Suppressor macrophage (primary cell): ENCODE measurements around the gene STAM2.
A peak's percentile ranks its signal among the peaks of the same experiment; 100 is the strongest.
"Not testable (repeated sequence)": the region's sequence is repeated elsewhere in the genome, so short reads cannot be mapped to it uniquely, and the experiment has no call there.

Experiments
- DNase-seq, 4 experiments: peaks; one replicate each; pipeline ENCODE4 v3.0.0-alpha.2; 2020 to 2022

The STAM2 gene

DNA sequence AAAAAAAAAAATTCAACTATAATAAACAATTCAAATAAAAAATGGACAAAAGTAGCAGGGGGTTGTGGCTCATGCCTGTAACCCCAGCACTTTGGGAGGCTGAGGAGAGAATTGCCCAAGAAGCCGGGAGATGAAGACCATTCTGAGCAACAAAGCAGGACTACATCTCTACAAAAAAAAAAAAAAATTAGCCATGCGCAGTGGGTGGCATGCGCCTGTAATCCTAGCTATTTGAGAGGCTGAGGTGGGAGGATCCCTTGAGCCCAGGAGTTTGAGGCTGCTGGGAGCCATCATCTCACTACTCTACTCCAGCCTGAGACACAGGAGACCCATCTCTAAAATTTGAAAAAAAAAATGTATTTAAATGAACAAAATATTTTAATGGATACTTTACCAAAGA is 72.3 kb downstream of the STAM2 start:
- no peak for DNase-seq

DNA sequence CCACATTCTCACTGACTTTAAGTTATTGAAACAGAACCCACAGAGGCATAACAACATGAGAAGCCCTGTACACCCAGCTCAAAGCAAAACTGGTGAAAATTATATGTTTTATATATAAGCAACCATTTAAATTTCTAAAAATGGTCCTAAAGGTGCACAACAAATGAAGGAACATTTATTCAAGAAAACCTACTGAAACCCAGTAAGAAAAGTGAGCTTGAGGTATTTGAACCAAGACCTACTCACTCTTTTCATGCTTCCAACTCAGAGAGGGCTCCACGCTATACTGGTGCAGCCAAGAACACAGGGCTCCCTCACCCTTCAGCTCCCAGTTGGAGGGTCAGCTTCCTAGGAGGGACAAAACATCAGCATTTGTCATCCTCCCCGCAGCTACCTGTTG is 74.6 kb downstream of the STAM2 start:
- no peak for DNase-seq

DNA sequence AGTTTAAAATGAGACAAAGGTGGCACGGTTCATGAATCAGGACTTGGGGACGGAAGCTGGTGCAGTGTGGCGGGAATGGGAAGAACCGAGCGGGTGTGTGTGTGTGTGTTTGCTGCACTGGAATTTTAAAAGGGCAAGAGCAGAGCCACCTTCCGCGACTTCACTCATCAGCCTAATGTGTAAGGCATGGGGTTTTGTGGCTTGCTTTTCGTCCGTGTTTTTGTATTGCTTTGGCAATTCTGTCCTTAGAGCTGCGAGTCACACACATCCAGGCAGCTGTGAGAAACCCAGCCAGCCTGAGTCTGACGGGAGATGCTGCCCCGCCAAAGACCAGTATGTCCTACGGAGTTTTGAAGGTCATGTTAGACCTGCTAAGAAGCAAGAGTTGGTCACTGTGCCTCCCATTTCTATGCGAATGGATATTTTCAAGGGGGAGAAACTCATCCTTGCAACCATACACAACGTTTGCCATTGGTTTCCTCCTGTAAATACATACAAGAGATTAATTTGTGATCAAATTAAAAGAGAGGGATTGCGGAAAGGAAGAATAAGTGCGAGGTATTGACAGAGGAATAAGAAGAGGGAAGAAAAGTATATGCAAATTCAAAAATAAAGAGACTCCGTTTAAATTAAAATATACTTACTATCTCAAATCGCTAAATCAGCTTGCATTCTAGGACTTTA is 76.1 kb downstream of the STAM2 start:
- DNase-seq, result peak; percentile 10 to 37 (median 30)

DNA sequence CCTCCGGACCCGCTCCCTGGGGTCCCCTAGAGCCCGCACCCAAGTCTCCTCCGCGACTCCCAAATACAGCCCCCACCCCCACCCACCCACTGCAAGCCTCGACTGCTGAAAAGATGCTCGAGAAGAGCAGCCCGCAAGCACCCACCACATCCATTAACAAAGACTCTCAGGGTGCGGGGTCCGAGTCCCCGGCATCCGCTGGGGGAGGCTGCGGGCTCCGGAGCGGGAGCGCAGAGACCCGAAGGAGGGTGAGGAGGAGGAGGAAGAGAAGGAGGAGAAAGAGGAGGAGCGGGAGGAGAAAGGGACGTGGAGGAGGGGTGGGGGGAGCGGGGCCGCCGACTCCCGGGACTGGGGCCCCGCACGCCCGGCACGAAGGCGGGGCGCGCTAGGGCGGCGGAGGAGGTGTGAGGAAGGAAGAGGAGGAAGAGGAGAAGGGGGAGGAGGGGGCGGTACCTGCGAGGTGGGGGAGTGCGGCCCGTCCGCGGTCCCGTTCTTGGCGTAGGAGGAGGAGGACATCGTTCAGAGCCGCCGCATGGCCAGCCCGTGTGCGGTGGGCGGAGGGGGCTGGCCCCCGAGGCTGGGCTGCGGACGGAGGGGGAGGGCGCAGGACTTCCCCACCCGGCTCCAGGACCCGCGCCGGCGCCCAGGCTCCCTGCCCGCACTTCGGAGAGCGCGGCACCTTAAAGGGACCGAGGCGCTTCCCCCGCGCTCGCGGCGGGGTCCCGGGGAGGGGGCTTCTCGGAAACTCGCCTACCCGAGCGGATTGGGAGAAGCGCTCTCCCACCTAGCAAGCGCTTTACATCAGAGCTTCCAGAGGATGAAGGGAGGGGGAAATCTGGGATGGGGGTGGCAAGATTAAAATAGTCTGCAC is 76.8 kb downstream of the STAM2 start, which contains the start of gene CACNB4:
Gene CACNB4, minus strand, starts transcription at position 549 of the 871 bp plus-strand sequence.
- DNase-seq, result peak in 3 of 4 experiments; percentile 24 to 46 (median 37)

DNA sequence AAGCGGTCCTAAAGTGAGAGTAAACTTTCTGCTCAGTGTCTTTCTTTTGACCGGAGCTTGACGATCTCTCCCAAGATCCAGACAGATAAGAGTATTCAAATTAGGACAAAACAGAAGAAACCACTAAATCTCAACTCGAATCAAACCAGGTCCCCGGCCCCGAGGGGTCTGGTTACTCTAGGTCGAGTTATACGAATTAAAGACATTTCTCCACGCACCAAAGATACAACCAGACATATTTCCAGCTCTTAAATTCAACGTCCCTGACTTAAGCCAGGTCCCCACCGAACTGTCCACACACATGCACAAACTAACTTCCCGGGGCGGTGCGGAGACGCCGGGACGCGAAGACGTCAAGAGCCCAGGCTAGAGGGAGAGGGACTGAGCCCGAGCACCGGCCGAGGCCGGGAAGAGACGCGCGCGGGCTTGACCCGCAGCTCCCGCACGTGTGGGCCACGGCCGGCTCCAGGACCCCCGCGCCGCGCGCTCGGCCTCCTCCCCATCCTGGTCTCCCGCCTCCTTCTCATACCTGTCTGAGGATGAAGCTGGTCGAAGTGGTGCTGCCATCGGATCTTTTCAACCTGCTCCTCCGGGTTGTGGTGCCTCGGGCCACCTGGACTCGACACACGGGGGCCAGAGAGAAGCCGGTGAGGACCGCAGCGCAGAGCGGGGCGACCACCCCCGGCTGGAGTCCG is 77.6 kb downstream of the STAM2 start:
- peak; percentile 13 to 53 (median 27) for DNase-seq

DNA sequence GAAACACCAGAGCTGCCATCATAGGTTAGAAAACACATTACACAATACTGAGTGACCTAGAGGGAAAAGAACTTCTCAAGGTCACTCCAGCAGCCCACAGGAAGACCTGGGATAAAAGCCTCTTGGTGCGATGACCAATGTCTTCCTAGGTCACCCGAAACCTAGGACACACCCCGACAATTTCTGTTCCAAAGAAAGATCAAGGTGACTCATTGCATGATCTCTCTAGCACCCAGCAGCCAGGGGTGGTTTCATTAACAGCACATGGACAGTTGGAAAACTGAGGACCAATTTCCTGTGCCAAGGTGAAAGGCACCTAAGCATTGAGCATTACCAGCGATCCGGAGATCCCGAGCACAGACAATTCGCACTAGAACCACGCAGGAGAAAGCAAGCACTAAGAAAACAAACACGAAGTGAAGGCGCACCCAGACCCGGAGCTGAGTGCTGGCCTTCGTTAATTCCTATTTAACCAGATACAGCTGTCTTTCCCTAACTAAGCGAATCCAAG is 78.2 kb downstream of the STAM2 start:
- DNase-seq, result peak in 2 of 4 experiments; percentile 6 to 23

DNA sequence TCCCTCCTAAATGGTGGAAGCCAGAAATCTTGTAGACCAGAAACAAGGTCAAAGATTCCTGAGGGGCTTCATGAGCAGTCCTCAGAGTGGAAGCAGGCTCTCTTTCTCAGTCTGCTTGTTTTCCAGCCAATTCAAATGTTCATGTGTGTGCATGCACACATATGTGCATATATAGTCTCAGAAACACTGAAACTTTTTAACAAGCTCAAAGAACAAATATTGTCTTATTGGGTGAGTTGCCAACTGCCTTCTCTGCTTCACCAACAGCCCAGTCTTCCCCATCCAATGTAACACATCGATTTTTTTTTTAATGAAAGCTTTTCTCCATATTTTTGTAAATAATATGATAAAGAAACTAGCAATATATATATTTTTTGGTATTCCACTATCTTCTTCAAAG is 80.4 kb downstream of the STAM2 start:
- no peak for DNase-seq

DNA sequence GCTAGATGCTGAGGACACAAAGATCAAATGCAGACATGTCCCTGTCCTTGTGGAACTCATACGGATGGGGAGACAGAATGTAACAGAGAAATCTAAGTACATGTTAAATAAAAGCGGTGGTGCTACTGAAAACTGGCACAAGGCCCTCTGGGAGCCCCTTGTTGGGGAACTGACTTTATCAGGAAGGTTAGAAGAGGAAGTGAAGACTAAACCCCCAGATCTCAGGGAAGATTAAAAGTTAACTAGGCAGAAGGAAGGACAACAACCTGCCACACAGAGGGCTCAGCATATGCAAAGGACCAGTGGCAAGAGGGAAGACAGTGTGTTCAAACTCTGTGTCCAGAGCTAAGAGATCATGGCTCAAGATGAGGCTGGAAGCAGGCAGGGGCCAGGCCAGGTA is 81.5 kb downstream of the STAM2 start:
- no peak for DNase-seq

DNA sequence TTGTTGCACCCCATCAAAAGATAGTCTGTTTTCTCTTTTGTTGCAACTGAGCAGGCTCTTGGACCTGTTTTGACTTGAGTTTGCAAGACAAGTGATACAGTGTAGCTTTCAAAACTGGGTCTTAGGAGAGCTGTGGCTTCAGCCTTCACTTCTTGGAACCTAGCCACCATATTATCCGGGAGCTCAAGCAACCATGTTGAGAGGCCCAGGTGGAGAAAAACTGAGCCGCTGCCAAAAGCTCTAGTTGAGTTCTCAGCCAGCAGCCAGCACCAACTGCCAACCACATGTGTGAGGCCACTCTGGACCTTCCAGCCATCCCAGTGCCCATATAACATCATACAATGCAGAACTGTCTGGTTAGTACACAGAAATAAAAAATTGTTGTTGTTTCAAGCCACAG is 82.1 kb downstream of the STAM2 start:
- no peak for DNase-seq

DNA sequence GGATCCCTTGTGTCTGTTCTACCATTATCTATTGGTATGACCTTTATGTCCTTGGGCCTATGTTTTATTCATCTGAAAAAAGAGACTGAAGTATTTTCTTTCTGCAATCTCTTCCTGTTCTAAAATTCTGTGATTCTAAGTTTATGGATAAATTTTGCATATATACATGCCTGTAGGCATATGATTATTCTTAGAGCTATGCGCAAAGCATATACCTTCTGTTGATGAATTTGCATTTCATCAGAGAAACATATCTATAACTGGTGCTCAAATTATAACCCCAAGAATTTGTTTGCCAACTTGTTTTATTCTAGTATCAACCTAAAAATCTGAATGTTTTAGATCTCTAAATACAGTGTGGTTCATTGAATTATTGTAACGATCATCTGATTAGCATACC is 83.5 kb downstream of the STAM2 start:
- DNase-seq, result no peak

DNA sequence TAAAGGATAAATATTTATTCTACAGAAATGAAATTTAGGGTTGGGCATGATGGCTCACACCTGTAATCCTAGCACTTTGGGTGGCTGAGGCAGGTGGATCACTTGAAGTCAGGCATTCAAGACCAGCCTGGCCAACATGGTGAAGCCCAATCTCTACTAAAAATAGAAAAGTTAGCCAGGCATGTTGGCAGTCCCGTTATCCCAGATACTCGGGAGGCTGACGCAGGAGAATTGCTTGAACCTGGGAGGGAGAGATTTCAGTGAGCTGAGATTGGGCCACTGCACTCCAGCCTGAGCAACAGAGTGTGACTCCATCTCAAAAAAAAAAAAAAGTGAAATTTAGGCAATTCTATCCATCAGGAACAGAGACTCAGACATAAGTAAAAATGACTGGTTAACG is 84.8 kb downstream of the STAM2 start:
- not testable (repeated sequence) for DNase-seq

DNA sequence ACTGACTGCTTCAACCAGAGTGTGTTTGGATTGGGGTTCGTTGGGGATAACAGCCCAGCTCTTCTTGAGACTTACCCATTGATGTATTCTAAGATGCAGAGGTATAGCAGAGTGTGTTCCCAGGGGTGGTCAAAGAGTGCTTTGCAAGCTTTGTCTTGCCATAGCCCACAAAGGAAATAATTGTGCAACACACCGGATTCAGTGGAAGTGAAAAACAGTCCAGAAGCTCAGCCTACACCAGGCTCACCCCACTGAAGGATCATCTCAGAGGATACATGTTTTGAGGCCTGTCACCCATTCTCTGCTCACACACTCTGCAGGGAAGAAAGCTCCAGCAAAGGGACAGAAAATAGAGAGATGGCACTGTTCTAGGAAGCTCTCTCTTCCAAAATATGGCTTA is 86.3 kb downstream of the STAM2 start:
- peak; percentile 35 to 67 (median 48) for DNase-seq

DNA sequence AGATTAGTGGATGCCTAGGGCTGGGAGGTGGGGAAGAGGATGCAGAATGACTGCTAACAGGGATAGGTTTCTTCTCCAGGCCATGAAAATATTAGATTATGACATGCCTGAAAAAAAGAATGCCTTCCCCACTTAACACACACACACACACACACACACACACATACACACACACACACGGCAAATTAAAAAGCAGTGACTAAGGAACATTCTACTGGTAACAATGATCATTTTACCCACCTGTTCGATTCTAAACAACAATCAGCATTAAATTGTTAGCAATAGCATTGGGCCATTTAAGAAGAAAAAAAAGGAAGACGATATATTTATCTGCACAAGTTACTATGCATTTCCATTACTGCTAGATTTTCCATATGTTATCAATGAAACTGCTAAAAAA is 87.6 kb downstream of the STAM2 start:
- no peak for DNase-seq

DNA sequence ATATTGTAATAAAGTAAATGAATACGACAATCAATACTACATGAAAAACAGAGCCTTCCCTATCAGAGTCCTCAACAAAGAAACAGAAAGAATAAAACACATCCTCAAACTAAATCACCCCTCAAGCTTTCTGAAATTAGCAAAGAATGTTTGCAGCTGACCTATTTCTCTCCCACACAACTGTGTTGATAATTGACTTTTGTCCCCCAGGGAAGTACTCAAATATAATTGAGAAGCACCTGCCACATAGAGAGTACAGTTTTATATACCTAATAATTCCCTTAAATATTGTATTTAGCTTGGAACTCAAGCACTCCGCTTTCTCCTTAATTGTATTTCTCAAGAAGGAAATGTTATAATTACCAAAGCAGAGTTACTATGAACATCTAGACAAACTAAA is 89.3 kb downstream of the STAM2 start:
- no peak for DNase-seq

DNA sequence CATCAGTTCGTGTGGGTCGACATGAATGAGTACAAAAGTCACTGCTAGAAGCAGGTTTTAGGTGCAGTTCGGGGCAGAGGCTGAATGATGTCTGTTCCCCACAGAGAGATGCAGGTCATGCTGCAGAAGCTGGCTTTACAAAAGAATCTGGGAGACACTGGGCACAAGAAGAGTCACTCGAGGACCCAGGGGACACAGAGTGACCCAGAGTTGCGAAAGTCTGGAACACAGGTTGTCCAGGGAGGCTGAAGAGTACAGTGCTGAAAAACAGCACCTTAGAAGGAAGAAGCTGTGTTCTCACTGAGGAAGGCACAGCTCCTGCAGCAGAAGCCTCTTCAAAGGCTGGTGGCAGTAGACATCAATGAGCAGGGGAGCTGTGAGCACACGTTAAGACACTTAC is 91.5 kb downstream of the STAM2 start:
- DNase-seq, result no peak

DNA sequence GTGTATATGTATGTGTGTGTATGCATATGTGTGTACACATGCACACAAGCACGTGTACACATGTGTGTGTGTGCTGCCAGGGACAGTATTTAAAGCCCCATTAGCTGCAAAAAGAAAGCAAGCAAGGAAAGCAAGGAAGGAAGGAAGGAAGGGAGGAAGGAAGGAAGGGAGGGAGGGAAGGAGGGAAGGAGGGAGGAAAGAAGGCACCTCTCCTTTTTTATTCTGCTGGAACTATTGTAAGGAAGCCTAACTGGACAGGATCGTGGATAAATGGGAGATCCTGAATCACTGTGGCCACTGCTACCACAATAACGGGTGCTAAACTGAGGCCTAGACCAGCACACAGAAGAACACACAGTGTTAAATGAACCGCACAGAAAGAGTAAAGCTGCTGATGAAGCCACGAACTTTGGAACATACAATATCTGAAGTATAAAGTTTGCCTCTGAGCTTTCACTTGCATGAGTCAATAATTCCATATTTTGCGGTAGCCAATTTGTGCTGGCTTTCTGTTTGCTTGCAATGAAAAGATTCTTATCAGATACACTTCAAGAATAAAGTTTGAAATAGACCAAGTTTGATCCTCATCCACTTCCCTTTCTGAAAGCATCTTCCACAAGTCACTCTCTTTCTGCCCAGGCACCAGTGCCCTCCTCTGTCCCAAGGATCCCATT is 92.2 kb downstream of the STAM2 start:
- DNase-seq, result no peak

DNA sequence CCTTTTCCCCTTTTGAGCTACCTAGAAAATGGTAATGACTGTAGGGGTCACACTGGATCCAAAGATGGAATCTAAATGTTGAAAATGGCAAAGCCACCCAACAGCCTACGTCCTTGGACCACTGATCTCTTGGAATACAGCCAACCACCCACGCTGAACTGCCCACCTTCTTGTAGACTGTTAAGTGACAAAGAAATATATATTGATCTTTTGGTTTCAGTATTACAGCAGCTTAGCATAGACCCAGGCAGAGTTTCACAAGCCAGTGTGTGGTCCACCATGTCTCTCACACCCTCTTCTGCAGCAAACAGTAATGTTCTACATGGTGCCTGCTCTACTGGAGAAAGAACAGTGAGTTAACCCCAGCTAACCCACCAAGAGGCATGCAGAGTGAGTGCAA is 96.9 kb downstream of the STAM2 start:
- DNase-seq, result no peak

DNA sequence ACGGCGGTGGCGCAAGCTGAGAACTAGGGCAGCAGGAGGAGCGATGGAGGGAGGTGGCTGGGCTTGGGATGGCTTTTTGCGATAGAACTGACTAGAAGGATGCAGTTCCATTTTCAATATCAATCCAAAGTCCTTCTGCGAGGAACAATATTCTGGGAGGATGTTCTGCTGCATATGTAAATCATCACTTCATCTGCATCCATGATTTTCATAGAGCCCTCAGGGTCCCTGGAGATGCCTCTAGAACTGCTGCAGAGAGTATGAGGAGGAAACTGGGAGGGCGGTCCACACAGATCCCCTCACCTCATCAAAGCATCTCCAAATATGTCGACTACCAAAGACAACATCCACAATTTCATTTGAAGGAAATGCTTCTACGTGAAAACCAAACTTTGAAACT is 97.5 kb downstream of the STAM2 start:
- no peak for DNase-seq

DNA sequence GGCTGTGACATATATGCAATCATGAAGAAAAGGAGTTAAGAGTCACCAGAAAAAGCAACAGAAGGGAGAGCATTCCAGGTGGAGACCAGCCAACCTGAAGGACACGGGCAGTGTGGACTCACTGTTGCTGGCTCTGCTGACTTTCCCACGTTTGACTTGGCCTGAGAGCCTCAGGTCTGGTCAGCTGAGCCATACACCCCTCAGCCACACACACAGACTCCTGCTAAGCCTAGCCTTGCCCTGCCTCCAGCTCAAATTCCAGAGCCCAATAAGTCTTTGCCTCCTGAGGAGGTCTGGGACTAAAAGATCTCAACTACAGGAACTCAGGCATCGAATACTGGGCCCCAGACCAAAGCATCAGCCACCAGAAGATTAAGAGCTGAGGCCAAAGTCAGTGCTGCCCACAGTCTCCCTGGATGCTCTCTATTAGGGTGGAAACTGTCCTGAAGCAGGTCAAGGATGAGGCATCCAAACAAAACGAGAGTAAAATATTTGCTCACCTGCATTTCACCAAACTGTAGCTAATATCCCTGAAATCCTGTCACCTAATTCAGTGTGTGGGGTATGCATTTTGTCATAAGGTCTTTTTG is 100.0 kb downstream of the STAM2 start:
- no peak for DNase-seq

DNA sequence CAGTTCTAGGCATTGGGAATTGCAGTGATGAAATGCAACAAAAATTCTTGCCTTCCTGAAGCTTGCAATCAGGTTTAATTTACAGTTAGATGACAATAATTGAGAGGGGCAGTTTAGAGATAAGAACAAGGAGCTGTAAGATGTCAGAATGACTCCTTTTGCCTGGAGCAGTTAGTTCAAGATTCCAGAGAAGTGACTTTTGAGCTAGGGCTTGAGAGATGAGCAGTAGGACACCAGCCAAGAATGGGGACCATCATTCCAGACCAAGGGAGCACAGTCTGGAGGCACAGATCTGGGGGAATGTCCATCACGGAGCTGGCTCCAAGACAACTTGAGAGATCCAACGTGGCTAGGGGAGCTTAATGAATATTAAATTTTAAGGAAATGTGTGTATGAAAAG is 103.6 kb downstream of the STAM2 start:
- DNase-seq, result no peak

DNA sequence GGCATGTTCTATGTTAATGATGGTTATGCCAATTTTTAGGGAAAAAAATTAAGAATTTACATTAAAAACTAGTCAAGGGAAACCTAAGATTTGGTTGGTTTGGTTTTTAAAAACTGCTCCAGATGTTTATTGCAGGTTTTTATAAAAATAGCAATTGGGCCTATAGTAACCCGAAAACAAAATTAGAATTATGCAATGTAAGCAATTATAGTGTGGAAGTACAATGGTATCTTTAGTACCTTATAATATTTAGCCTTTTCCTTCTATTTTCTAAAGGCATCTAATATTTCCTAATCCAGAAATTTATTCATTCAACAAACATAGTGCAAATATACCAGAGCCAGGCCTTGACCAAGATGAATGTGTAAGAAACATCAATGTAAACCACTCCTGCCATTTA is 104.0 kb downstream of the STAM2 start:
- DNase-seq, result no peak

DNA sequence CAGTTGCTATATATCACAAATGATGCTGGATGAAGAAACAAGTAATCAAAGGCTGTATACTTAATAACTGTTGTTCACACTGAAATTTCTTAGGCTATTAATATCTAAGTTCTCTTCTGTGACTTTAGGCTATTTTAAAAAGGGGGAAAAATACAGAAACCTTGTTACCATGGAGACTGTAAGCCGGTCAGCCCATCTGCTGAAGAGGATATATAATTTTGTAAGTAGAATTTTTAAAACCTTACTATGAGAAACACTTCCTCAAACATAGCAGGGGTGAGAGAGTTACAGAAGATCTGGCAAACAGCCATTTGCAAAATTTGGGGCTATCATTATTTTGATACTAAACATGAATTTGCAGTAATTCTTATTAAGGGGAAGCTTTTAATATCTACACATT is 104.5 kb downstream of the STAM2 start:
- peak in 3 of 4 experiments; percentile 15 to 54 (median 44) for DNase-seq
